Upper lobe of left lung (tissue), 6 donors: Measurements from ENCODE around the gene SND1. TPM values are rescaled to one million over a fixed set of nuclear protein-coding genes. Genes with fewer than 3 reads are reported as not detected.

Experiments used
- ATAC-seq, 2 donors: fragments of 200-7000 bp; cut with Tn5 transposase; one replicate each; pipeline ENCODE4 v1.9.1; 2022; ENCODE audit warnings: mild to moderate bottlenecking in 2 of 2, moderate library complexity in 2 of 2; ENCODE audit not compliant: low FRiP score in 2 of 2
- DNase-seq, 2 donors: peaks; one replicate each; pipeline ENCODE4 v3.0.0-alpha.2; 2019 to 2020
- H3K27ac ChIP-seq, 4 donors: fragments of 200-600 bp; sonication (generic); one replicate each; pipeline ENCODE4 v1.5.1; 2016 to 2019
- H3K27me3 ChIP-seq, 4 donors: fragments of 200-600 bp; sonication (generic); one replicate each; pipeline ENCODE4 v1.5.1; 2017 to 2019
- H3K36me3 ChIP-seq, 4 donors: fragments of 200-600 bp; sonication (generic); one replicate each; pipeline ENCODE4 v1.5.1; 2016 to 2019
- H3K4me1 ChIP-seq, 4 donors: fragments of 200-600 bp; sonication (generic); one replicate each; pipeline ENCODE4 v1.5.1; 2018 to 2019
- H3K4me3 ChIP-seq, 4 donors: fragments of 200-600 bp; sonication (generic); one replicate each; pipeline ENCODE4 v1.5.1; 2017 to 2019; ENCODE audit warnings: mild to moderate bottlenecking in 2 of 4, moderate library complexity in 1 of 4
- H3K9me3 ChIP-seq, 4 donors: fragments of 200-600 bp; sonication (generic); one replicate each; pipeline ENCODE4 v1.5.1; 2018 to 2019
- EP300 ChIP-seq, 4 donors: sonication (generic); formaldehyde crosslinking; IDR thresholded peaks; one replicate each; pipeline ENCODE4 v1.5.1; 2017; ENCODE audit warnings: antibody characterized with exemption in 4 of 4, control low read depth in 2 of 4
- POLR2A ChIP-seq, 4 donors: fragments of 450-650 bp; IDR thresholded peaks; one replicate each; pipeline ENCODE4 v1.5.1; 2016 to 2017; ENCODE audit warnings: antibody characterized with exemption in 4 of 4, mild to moderate bottlenecking in 2 of 4
- POLR2AphosphoS5 ChIP-seq, 2 donors: sonication (generic); formaldehyde crosslinking; IDR thresholded peaks; one replicate each; pipeline ENCODE4 v1.5.1; 2017; ENCODE audit warnings: antibody characterized with exemption in 2 of 2
- WGBS, 2 donors: methylation state at CpG; one replicate each; pipeline ENCODE4 v1.1.5; 2017 to 2018; 5-methylcytosine and 5-hydroxymethylcytosine counted together
- total RNA-seq, 6 donors: library from RNA; depleted of rRNA in 4 of 6; stranded (reverse); fragments of >200 nt in 4 of 6; gene quantifications; one replicate each; pipeline versions ENCODE4 v1.1.0 to v1.2.1, GENCODE V29; 2016 to 2021
- TF ChIP-seq, protein P1 (sequence below), 6 experiments: fragments of 450-650 bp in 4 of 6; fragments of 200-600 bp in 2 of 6; sonication (generic) in 2 of 6; IDR thresholded peaks; one replicate each; pipeline ENCODE4 v1.5.1; 2016 to 2019; ENCODE audit warnings: antibody characterized with exemption in 6 of 6
- donor health status: DM: no; HTN: no; CAD: no; lungs with moderate emphysema.
- donor health status: DM: no; HTN: yes; CAD: no; lungs with severe emphysema.

Gene SND1
- total RNA-seq: 100 to 1,000 TPM; 107 to 167 (median 121) TPM

DNA sequence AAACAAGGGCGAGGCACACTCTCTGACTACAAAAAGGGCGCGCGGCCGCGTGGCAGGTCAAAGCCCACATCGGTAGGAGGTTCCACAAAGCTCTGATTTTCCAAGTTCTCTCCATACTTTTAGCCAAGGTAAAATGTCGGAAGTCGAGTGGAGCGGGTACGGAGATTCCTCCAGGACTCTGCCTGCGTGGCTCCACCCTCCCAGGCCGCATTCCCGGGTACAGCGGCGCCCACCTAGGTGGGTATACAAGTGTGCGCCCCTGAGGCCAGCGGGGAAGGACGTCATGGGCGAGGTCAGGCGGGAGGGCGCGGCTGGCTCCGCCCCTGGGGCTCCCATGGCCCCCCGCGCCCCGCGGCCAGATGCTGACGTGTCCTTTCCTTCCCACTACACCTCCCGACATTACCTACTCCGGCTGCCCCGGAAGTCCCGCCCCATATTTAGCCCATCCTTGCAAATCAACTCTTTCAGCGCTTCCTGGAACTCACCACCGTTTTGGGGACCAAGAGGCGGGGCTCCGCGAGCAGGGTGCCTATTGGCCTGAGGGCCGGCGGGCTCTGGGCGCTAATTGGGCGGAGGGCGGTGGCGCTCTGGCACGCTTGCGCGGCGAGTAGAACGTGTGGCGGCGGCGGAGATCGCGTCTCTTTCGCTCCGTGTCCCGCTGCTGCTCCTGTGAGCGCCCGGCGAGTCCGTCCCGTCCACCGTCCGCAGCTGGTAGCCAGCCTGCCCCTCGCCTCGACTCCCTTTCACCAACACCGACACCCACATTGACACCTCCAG lies at the start of gene SND1:
Gene SND1, plus strand, starts transcription at position 639 of the 777 bp plus-strand sequence. CDS start 180 bp downstream, outside the sequence.
- peaks cover 20 to 44% (median 26%) of the 10 kb centered on the region in 4 donors for H3K4me1 ChIP-seq
- H3K36me3 ChIP-seq: peaks cover 0 to 5% (median 0%) of the 10 kb centered on the region in 4 donors
- peak within 1 kb of the TSS; percentile 77 to 99 (median 88) for H3K4me3 ChIP-seq
- ATAC-seq: peak; percentile 98 to 99
- no peaks in the 10 kb centered on the region for H3K27me3 ChIP-seq
- 0% methylated on average over 17 to 52 of the region's 67 CpGs for WGBS, 2 donors
- peak; percentile 99 to 100 for DNase-seq
- no peaks in the 10 kb centered on the region for H3K9me3 ChIP-seq
- TF ChIP-seq EP300 (IDR thresholded peaks at IDR 0.05) (no peak), POLR2AphosphoS5 (IDR thresholded peaks at IDR 0.05) (peak; percentile 87 to 90), POLR2A (IDR thresholded peaks at IDR 0.05) (peak; percentile 41 to 94 (median 80))
- TF ChIP-seq, protein P1, sequence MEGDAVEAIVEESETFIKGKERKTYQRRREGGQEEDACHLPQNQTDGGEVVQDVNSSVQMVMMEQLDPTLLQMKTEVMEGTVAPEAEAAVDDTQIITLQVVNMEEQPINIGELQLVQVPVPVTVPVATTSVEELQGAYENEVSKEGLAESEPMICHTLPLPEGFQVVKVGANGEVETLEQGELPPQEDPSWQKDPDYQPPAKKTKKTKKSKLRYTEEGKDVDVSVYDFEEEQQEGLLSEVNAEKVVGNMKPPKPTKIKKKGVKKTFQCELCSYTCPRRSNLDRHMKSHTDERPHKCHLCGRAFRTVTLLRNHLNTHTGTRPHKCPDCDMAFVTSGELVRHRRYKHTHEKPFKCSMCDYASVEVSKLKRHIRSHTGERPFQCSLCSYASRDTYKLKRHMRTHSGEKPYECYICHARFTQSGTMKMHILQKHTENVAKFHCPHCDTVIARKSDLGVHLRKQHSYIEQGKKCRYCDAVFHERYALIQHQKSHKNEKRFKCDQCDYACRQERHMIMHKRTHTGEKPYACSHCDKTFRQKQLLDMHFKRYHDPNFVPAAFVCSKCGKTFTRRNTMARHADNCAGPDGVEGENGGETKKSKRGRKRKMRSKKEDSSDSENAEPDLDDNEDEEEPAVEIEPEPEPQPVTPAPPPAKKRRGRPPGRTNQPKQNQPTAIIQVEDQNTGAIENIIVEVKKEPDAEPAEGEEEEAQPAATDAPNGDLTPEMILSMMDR (IDR thresholded peaks at IDR 0.05): peak in 2 of 6 experiments; percentile 18 to 32
- peak within 1 kb of the TSS; percentile 92 to 98 (median 94) for H3K27ac ChIP-seq

DNA sequence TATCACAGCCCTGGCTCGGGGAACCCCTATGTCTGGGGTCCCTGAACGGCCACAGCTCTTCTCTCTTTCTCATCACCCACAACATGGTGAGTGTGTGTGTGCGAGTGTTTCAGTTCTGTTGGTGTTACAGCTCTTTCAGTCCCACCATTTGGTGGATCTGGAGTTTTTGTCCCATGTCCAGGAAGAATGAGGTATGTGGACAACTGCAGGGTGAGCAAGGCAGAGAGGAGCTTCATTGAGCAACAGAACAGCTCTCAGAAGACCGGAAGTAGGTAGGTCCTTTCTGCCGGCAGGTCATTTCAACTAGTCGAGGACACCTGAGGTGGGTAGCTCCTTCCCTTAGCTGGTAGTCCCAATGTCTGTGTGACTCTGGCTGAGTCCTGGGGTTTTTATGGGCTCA lies 43.5 kb upstream of the SND1 start:
- 85 to 89% methylated on average over 5 to 6 of the region's 6 CpGs for WGBS, 2 donors
- Histone ChIP-seq H3K36me3 (no peaks in the 10 kb centered on the region), H3K9me3 (peaks cover 0 to 12% (median 0%) of the 10 kb centered on the region in 4 donors), H3K27ac (no peak overlapping the region), H3K4me1 (no peaks in the 10 kb centered on the region), H3K27me3 (no peaks in the 10 kb centered on the region), H3K4me3 (no peak overlapping the region)
- ATAC-seq (no peak), DNase-seq (no peak)
- no peak for TF ChIP-seq POLR2AphosphoS5 (IDR thresholded peaks at IDR 0.05)
- TF ChIP-seq, protein P1 (IDR thresholded peaks at IDR 0.05): no peak
- TF ChIP-seq EP300 (IDR thresholded peaks at IDR 0.05): no peak
- no peak for TF ChIP-seq POLR2A (IDR thresholded peaks at IDR 0.05)

DNA sequence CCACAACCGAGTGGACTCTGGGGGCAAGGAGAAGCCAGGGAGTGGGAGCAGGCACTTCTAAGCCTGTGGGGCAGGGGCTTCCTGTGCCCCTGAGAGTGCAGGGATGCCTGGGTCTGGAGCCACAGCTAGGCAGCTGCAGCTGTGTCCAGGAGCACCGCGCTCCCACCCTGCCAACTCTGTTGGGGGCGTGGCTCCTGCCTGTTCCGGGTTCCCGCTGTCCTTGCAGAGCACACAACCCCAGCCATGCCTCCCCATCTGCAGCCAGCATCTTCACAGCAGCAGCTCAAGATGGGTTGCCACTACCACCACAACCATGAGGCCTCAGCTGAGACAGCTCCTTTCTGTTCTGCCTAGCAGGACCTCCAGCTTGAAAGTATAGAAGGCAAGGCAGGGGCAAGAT lies 42.7 kb upstream of the SND1 start:
- WGBS, 2 donors: 95% methylated on average over 6 of the region's 6 CpGs; no CpG with 5 or more reads in 1 of the 2 donors
- no peaks in the 10 kb centered on the region for H3K4me1 ChIP-seq
- H3K27ac ChIP-seq: no peak overlapping the region
- peaks cover 0 to 12% (median 0%) of the 10 kb centered on the region in 4 donors for H3K9me3 ChIP-seq
- DNase-seq: peak in 1 of 2 donors; percentile 41
- no peaks in the 10 kb centered on the region for H3K36me3 ChIP-seq
- H3K27me3 ChIP-seq: no peaks in the 10 kb centered on the region
- ATAC-seq: no peak
- H3K4me3 ChIP-seq: no peak overlapping the region
- TF ChIP-seq EP300 (IDR thresholded peaks at IDR 0.05): no peak
- TF ChIP-seq POLR2AphosphoS5 (IDR thresholded peaks at IDR 0.05): no peak
- TF ChIP-seq, protein P1 (IDR thresholded peaks at IDR 0.05): no peak
- no peak for TF ChIP-seq POLR2A (IDR thresholded peaks at IDR 0.05)

DNA sequence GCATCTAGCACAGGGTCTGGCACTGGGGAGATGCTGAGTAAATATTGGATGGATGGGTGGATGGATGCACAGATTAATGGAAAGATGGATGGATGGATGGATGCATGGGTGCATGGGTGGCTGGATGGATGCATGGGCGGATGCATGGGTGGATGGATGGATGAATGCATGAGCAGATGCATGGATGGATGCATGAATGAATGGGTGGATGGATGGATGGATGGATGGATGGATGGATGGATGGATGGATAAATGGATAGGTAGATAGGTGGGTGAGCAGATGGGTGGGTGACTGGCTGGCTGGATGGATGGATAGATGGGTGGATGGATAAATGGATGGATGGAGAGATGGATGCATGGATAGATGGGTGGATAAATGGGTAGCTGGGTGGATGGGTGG lies 39.7 kb upstream of the SND1 start:
- TF ChIP-seq POLR2A (IDR thresholded peaks at IDR 0.05) (no peak), POLR2AphosphoS5 (IDR thresholded peaks at IDR 0.05) (no peak), EP300 (IDR thresholded peaks at IDR 0.05) (no peak)
- TF ChIP-seq, protein P1 (IDR thresholded peaks at IDR 0.05): no peak

More for the DNA sequence above, 39.7 kb upstream of the SND1 start:
- 77 to 93% methylated on average over 1 of the region's 1 CpG for WGBS, 2 donors
- H3K9me3 ChIP-seq: peaks cover 0 to 12% (median 0%) of the 10 kb centered on the region in 4 donors
- H3K27me3 ChIP-seq: peaks cover 0 to 5% (median 0%) of the 10 kb centered on the region in 4 donors
- no peaks in the 10 kb centered on the region for H3K36me3 ChIP-seq
- H3K27ac ChIP-seq: no peak overlapping the region
- H3K4me3 ChIP-seq: no peak overlapping the region
- ATAC-seq: no peak
- no peaks in the 10 kb centered on the region for H3K4me1 ChIP-seq
- DNase-seq: no peak
